Activated naive CD4-positive, alpha-beta T cell treated with anti-CD3 and anti-CD28 coated beads for 36 hours (primary cell): ENCODE data around the gene TMEM218. TPM values are rescaled to one million over a fixed set of nuclear protein-coding genes. Genes with fewer than 3 reads are reported as not detected.

Experiments
- CTCF ChIA-PET: fragments of 350-600 bp; sonication (Branson Sonifier 250); formaldehyde crosslinking; loops from one replicate; lab custom pipeline; 2021; ENCODE audit warnings: antibody characterized with exemption; lab: Charles Lee
- DNase-seq: peaks from one replicate; pipeline ENCODE4 v3.0.0-alpha.2; 2020
- H3K27ac Mint-ChIP-seq: one replicate; pipeline ENCODE4 v1.8.0; 2021; ENCODE audit warnings: mild to moderate bottlenecking, mixed read lengths
- H3K27me3 Mint-ChIP-seq: one replicate; pipeline ENCODE4 v1.8.0; 2021; ENCODE audit warnings: low read depth, mixed read lengths
- H3K36me3 Mint-ChIP-seq: one replicate; pipeline ENCODE4 v1.8.0; 2021; ENCODE audit warnings: low read depth, mixed read lengths
- H3K4me1 Mint-ChIP-seq: one replicate; pipeline ENCODE4 v1.8.0; 2021; ENCODE audit warnings: low read depth, mixed read lengths
- H3K4me3 Mint-ChIP-seq: one replicate; pipeline ENCODE4 v1.8.0; 2021; ENCODE audit warnings: mild to moderate bottlenecking, moderate library complexity, mixed read lengths
- H3K9me3 Mint-ChIP-seq: one replicate; pipeline ENCODE4 v1.8.0; 2021; ENCODE audit warnings: mixed read lengths
- intact Hi-C: fragments of 100-400 bp; cut with micrococcal nuclease; formaldehyde crosslinking; loops from one replicate; pipeline ENCODE4 v1.15.1; 2023
- total RNA-seq, 2 experiments: library from RNA; stranded (reverse); gene quantifications; one replicate each; pipeline ENCODE4 v1.2.3, GENCODE V29; 2021

Gene TMEM218
- total RNA-seq, 2 experiments from 2014 or later = 11.5 to 12.6 TPM

- intact Hi-C loops = loop anchor here (10.0 kb wide), 1 partner anchor 481 kb away; no protein-coding TSS in a partner anchor
- Mint-ChIP-seq H3K4me1 (peaks cover 3% of the 10 kb centered on the region), H3K27ac (no peak overlapping the region), H3K9me3 (no peaks in the 10 kb centered on the region), H3K4me3 (no peak overlapping the region), H3K27me3 (peaks cover 6% of the 10 kb centered on the region), H3K36me3 (no peaks in the 10 kb centered on the region)
- CTCF ChIA-PET = no interaction called here
- DNase-seq = no peak
Measured at GRCh38 chr11:125146232-125146631, 34.8 kb upstream of the TMEM218 start.

- CTCF ChIA-PET = interaction anchor here (0.5 to 5.2 kb wide), 42 partner anchors 9 to 305 kb away, joined by 3 to 31 read pairs (median 4); partner anchors contain the start of gene CCDC15
Measured at GRCh38 chr11:125141686-125142535, 30.5 kb upstream of the TMEM218 start.

DNA sequence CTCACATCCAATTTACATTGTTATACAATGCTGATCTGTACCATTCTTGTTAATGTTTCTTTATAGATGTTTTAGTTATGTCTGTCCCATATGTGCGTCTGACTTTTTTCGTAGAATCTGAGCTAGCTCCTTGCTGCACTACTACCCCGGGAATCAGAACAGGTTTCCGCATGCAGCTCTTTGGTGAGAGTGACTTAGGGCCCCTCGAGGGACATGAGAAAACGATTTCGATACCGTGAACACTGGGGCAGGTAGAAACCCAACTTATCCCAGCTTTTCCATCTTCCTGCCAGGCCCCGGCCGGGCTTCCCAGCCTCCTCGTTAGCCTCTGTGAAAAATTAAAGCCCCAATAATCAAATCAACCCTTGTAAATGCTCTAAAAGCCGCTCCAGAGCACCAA lies 29.8 kb upstream of the TMEM218 start:
- Mint-ChIP-seq H3K4me3 (no peak overlapping the region), H3K36me3 (no peaks in the 10 kb centered on the region), H3K9me3 (no peaks in the 10 kb centered on the region), H3K27me3 (peaks cover 15% of the 10 kb centered on the region), H3K4me1 (peaks cover 3% of the 10 kb centered on the region), H3K27ac (no peak overlapping the region)
- DNase-seq = no peak
- intact Hi-C loops = loop anchor here (1.0 to 10.0 kb wide), 4 partner anchors 50 to 476 kb away; no protein-coding TSS in a partner anchor
- CTCF ChIA-PET = interaction anchor here (1.0 to 5.2 kb wide), 16 partner anchors 10 to 302 kb away, joined by 3 to 31 read pairs (median 5); partner anchors contain the start of genes CCDC15 and TMEM218

More at GRCh38 chr11:125141686-125142535, 30.5 kb upstream of the TMEM218 start:
- Mint-ChIP-seq H3K27me3 (peaks cover 15% of the 10 kb centered on the region), H3K4me1 (peaks cover 3% of the 10 kb centered on the region), H3K4me3 (no peak overlapping the region), H3K27ac (no peak overlapping the region), H3K36me3 (no peaks in the 10 kb centered on the region), H3K9me3 (no peaks in the 10 kb centered on the region)
- peak; percentile 46 for DNase-seq
- intact Hi-C loops = loop anchor here (1.0 to 10.0 kb wide), 4 partner anchors 51 to 477 kb away; no protein-coding TSS in a partner anchor

GRCh38 chr11:125140233-125140632 lies 28.8 kb upstream of the TMEM218 start:
- Mint-ChIP-seq H3K27me3 (peaks cover 15% of the 10 kb centered on the region), H3K27ac (no peak overlapping the region), H3K4me1 (peaks cover 3% of the 10 kb centered on the region), H3K36me3 (no peaks in the 10 kb centered on the region), H3K9me3 (no peaks in the 10 kb centered on the region), H3K4me3 (no peak overlapping the region)
- intact Hi-C loops = loop anchor here (10.0 kb wide), 1 partner anchor 475 kb away; no protein-coding TSS in a partner anchor
- CTCF ChIA-PET = interaction anchor here (1.0 to 5.2 kb wide), 10 partner anchors 11 to 264 kb away, joined by 3 to 31 read pairs (median 5); partner anchors contain the start of gene TMEM218
- DNase-seq = no peak

GRCh38 chr11:125139778-125140177 lies 28.4 kb upstream of the TMEM218 start:
- no peak overlapping the region for H3K4me3 Mint-ChIP-seq
- H3K27ac Mint-ChIP-seq = no peak overlapping the region
- no peaks in the 10 kb centered on the region for H3K36me3 Mint-ChIP-seq
- no peak for DNase-seq
- CTCF ChIA-PET = interaction anchor here (1.4 to 5.2 kb wide), 3 partner anchors 15 to 180 kb away, joined by 5 to 31 read pairs (median 24); partner anchors contain the start of gene TMEM218
- H3K4me1 Mint-ChIP-seq = peaks cover 3% of the 10 kb centered on the region
- no peaks in the 10 kb centered on the region for H3K9me3 Mint-ChIP-seq
- intact Hi-C loops = loop anchor here (10.0 kb wide), 1 partner anchor 475 kb away; no protein-coding TSS in a partner anchor
- H3K27me3 Mint-ChIP-seq = peaks cover 17% of the 10 kb centered on the region

GRCh38 chr11:125138966-125139365 lies 27.5 kb upstream of the TMEM218 start:
- Mint-ChIP-seq H3K4me3 (no peak overlapping the region), H3K9me3 (no peaks in the 10 kb centered on the region), H3K36me3 (no peaks in the 10 kb centered on the region), H3K4me1 (peaks cover 3% of the 10 kb centered on the region), H3K27ac (no peak overlapping the region), H3K27me3 (peaks cover 21% of the 10 kb centered on the region)
- intact Hi-C loops = no loop called here
- DNase-seq = no peak
- CTCF ChIA-PET = no interaction called here

DNA sequence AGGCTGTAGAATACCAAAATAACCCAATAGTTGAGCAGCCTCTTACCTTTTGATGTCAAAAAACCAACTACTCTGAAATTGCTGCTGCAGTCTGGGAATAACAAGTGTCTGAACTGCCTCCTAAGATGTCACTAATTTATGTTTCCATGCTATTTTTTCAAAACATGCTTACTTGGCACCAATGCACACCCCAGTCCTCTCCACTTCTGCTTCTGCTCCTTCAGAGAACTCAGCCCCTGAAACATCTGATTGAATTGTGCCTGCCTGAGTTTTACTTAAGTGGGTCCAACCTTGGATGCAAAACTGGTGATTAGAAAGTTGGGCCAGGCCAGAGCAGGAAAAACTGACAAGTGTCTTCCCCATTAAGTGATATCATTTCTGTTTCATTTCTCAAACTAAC lies 24.6 kb upstream of the TMEM218 start:
- no peak for DNase-seq
- Mint-ChIP-seq H3K36me3 (no peaks in the 10 kb centered on the region), H3K27me3 (peaks cover 23% of the 10 kb centered on the region), H3K4me3 (no peak overlapping the region), H3K4me1 (no peaks in the 10 kb centered on the region), H3K27ac (no peak overlapping the region), H3K9me3 (no peaks in the 10 kb centered on the region)
- CTCF ChIA-PET = interaction anchor here (1.3 kb wide), 1 partner anchor 213 kb away, joined by 3 read pairs; no protein-coding TSS in a partner anchor
- intact Hi-C loops = no loop called here

- CTCF ChIA-PET = interaction anchor here (1.0 to 1.7 kb wide), 2 partner anchors 9 to 10 kb away, joined by 3 to 4 read pairs; no protein-coding TSS in a partner anchor
- Mint-ChIP-seq H3K27me3 (peaks cover 29% of the 10 kb centered on the region), H3K4me1 (no peaks in the 10 kb centered on the region), H3K36me3 (no peaks in the 10 kb centered on the region), H3K4me3 (no peak overlapping the region), H3K27ac (no peak overlapping the region), H3K9me3 (no peaks in the 10 kb centered on the region)
- DNase-seq = no peak
- intact Hi-C loops = no loop called here
Measured at GRCh38 chr11:125132596-125132995, 21.2 kb upstream of the TMEM218 start.

GRCh38 chr11:125132071-125132470 lies 20.6 kb upstream of the TMEM218 start:
- intact Hi-C loops = no loop called here
- CTCF ChIA-PET = interaction anchor here (1.0 to 1.7 kb wide), 2 partner anchors 10 to 11 kb away, joined by 3 to 4 read pairs; no protein-coding TSS in a partner anchor
- no peaks in the 10 kb centered on the region for H3K9me3 Mint-ChIP-seq
- peaks cover 29% of the 10 kb centered on the region for H3K27me3 Mint-ChIP-seq
- no peaks in the 10 kb centered on the region for H3K36me3 Mint-ChIP-seq
- H3K27ac Mint-ChIP-seq = no peak overlapping the region
- no peaks in the 10 kb centered on the region for H3K4me1 Mint-ChIP-seq
- no peak for DNase-seq
- no peak overlapping the region for H3K4me3 Mint-ChIP-seq

- Mint-ChIP-seq H3K27ac (no peak overlapping the region), H3K27me3 (peaks cover 26% of the 10 kb centered on the region), H3K9me3 (no peaks in the 10 kb centered on the region), H3K4me1 (no peaks in the 10 kb centered on the region), H3K36me3 (no peaks in the 10 kb centered on the region), H3K4me3 (no peak overlapping the region)
- no peak for DNase-seq
- CTCF ChIA-PET = interaction anchor here (0.7 to 1.1 kb wide), 3 partner anchors 11 to 40 kb away, joined by 3 read pairs; no protein-coding TSS in a partner anchor
- intact Hi-C loops = no loop called here
Measured at GRCh38 chr11:125129316-125129993, 18.0 kb upstream of the TMEM218 start.

- Mint-ChIP-seq H3K27me3 (peaks cover 22% of the 10 kb centered on the region), H3K9me3 (no peaks in the 10 kb centered on the region), H3K4me3 (no peak overlapping the region), H3K4me1 (no peaks in the 10 kb centered on the region), H3K36me3 (no peaks in the 10 kb centered on the region), H3K27ac (no peak overlapping the region)
- CTCF ChIA-PET = no interaction called here
- DNase-seq = no peak
- intact Hi-C loops = no loop called here
Measured at GRCh38 chr11:125128450-125128849, 17.0 kb upstream of the TMEM218 start.

GRCh38 chr11:125124618-125124992 lies 13.2 kb upstream of the TMEM218 start:
- Mint-ChIP-seq H3K36me3 (no peaks in the 10 kb centered on the region), H3K27me3 (peaks cover 17% of the 10 kb centered on the region), H3K9me3 (no peaks in the 10 kb centered on the region), H3K4me3 (no peak overlapping the region), H3K4me1 (no peaks in the 10 kb centered on the region), H3K27ac (no peak overlapping the region)
- CTCF ChIA-PET = interaction anchor here (0.7 to 3.6 kb wide), 9 partner anchors 12 to 287 kb away, joined by 3 to 24 read pairs (median 4); partner anchors contain the start of gene TMEM218
- no peak for DNase-seq
- intact Hi-C loops = loop anchor here (1.0 kb wide), 1 partner anchor 13 kb away; the partner anchor contains the start of gene TMEM218
